ENCODE data around the gene ARHGAP29.
"Not testable (repeated sequence)": the region's sequence is repeated elsewhere in the genome, so short reads cannot be mapped to it uniquely, and the experiment has no call there.

The ARHGAP29 gene

DNA sequence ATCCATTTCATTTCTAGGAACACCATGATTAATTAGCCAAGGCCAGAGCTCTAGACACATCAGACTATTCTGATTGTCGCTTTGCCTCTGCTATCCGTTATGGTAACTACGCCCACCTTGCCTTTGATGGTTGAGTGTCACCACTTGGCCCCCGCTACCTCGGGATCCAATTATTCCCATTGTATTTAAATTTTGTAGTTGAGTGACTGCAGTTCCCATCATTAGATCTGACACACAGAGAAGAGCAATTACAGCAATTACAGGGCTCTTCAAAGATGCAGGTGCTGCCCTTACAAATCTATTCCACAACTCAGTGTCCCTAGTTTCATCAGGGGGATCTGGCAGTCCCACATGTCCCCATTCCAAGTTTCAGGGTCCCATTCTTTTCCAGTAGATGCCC lies 71.5 kb downstream of the ARHGAP29 start:
- no peak for DNase-seq (ENCODE audit: low read depth)

DNA sequence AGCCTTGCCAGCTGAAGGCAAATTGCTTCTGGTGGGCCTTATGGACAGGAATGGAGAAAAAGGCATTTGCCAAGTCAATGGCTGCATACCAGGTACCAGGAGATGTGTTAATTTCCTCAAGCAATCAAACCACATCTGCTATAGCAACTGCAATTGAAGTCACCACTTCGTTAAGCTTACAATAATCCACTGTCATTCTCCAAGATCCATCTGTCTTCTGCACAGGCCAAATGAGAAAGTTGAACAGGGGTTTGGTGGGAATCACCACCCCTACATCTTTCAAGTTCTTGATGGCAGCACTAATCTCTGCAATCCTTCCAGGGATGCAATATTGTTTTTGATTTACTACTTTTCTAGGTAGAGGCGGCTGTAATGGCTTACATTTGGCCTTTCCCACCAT lies 72.5 kb downstream of the ARHGAP29 start:
- DNase-seq (ENCODE audit: low read depth) = not testable (repeated sequence)

DNA sequence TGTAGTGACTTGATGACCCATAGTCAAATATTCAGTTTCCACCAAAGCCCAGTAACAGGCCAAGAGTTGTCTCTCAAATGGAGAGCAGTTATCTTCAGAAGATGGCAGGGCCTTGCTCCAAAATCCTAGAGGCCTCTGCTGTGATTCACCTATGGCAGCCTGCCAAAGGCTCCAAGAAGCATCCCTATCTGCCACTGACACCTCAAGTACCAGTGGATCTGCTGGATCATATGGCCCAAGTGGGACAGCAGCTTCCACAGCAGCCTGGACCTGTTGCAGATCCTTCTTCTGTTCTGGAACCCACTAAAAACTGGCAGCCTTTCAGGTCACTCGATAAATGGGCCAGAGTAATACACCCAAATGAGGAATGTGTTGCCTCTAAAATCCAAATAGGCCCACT lies 73.3 kb downstream of the ARHGAP29 start:
- not testable (repeated sequence) for DNase-seq (ENCODE audit: low read depth)

DNA sequence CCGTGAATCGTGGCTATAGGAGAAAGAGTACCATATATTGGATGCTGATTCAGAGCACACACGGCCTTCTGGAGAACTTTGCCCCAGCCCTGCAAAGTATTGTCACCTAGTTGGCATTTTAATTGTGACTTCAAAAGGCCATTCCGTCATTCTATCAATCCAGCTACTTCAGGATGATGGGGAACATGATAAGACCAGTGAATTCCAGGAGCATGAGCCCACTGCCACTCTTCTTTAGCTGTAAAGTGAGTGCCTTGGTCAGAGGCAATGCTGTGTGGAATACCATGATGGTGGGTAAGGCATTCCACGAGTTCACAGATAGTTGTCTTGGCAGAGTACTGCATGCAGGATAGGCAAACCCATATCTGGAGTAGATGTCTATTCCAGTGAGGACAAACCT lies 74.1 kb downstream of the ARHGAP29 start:
- not testable (repeated sequence) for DNase-seq (ENCODE audit: low read depth)

DNA sequence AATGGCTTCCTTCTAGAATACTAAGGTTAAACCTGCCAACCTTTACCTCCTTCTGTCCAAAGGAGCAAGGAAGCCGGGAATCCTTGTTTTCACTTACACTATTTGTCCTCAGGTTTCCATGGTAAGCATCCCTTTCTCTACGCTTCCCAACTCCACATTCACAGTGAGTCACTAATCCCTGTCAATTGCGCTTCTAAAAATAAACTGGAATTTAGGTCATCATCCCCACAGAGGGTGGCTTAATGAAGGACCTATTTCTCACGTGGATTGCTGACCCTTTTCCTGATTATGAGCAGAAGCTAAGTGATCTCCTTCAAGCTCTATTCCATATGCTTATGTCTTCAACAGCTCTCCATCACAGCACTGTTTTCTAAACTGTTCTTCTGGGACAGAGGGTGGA lies 76.6 kb downstream of the ARHGAP29 start:
- no peak for DNase-seq (ENCODE audit: low read depth)

DNA sequence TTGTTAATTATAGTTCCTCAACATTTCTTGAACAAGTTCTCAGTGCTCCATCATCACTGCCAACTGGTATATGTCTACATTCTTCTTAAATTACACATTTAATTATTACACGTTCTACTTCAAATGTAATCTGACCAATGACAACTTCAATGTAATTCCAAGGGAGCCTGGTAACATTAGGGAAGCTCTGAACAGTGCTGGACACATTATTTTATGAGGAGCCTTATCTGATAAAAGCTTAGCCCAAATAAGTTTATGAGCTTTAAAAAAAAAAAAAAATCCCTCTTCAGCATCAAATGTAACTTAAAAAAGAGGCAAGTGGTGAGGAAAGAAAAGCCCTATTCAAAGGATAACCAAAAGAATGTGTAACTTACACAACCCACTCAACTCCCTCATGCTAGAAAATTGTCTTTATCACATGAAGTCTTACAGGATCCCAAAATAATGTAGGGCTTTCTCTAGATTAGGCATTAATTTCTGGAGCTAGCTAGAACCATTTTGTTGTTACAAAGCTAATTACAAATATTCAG lies 81.2 kb downstream of the ARHGAP29 start:
- DNase-seq (ENCODE audit: low read depth) = no peak

DNA sequence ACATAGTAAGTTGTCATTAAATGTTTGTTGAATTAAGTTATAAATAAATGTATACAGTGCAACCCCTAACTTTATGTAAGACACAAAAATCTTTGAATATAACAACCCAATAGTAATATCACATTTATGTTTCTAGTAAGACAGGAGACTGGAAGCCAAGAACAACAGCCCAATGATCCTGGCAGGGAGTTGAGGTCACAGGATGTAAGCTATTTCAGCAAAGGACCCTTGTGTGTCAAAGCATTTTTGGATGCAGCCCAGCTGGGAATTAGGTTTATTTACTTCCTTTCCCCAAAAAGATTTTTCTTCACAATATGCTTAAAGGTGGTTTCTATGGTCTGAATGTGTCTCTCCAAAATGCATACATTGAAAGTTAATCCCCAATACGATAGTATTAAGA lies 82.4 kb downstream of the ARHGAP29 start:
- DNase-seq (ENCODE audit: low read depth) = no peak

DNA sequence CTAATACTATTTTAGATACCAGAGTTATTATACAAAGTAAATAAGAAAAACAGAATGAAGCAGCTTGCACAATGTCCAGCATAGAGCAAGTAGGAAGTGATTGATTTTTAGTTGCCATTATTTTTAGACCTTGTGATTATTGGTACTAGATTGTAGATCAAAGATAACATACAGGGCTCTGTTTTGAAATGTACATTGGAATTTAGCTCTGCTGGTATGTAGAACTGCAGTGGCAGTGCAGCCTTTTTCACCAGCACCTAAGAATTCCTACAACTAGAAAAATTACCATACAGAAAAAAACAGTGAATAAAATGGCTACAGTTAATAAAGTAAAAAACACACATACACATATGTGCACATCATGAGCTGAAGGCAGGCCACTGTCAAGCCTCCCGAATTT lies 84.3 kb downstream of the ARHGAP29 start:
- DNase-seq (ENCODE audit: low read depth) = no peak

DNA sequence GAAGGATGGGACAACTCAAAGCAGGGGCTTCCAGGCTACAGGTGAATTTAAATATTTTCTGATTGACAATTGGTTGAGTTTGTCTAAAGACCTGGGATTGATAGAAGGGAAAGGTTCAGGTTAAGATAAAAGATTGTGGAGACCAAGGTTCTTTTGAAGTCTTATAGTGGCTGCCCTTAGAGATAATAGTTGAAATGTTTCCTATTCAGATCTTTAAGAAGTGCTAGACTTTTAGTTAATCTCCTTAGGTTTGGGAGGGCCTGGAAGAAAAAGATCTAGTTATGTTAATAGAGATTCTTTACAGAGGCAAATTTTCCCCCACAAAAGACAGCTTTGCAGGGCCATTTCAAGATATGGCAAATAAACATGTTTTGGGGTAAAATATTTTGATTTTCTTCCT lies 88.2 kb downstream of the ARHGAP29 start:
- not testable (repeated sequence) for DNase-seq (ENCODE audit: low read depth)

DNA sequence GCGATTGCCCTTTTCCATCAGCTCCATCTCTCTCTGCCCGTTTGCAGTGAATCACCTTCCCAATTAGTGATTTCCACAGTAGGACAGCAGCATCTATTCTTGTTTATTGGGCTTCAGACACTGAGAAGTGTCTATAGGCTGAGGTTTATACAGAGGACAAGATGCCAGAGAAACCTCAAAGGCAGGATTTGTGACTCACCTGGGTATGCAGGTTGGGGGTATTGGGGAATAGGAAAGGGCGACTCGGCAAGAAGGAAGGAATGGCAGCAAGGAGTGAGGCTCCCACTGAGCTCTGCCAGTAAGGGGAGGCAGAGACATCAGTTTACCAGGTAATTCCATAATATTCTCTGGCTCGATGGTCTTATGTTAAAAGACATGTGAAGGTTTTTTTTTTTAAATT lies 91.1 kb downstream of the ARHGAP29 start:
- no peak for DNase-seq (ENCODE audit: low read depth)

DNA sequence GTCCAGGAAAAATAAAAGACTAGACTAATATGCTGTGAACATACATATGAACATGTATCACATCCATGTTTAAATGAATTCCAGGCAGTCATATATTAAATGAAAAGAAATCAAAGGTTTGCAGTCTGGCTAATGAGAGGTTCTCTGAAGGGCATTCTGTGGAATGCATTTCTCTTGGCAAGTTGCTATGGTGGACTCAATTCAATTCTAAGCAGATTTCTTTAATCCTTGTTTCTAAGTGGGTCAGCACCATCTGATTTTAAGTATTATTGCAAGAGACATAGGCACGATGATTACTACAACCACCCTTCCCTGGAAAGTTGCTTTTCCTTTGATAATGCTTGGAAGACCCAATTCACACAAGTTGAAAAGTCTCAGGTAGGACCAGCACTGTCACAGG lies 92.5 kb downstream of the ARHGAP29 start:
- DNase-seq (ENCODE audit: low read depth) = no peak

DNA sequence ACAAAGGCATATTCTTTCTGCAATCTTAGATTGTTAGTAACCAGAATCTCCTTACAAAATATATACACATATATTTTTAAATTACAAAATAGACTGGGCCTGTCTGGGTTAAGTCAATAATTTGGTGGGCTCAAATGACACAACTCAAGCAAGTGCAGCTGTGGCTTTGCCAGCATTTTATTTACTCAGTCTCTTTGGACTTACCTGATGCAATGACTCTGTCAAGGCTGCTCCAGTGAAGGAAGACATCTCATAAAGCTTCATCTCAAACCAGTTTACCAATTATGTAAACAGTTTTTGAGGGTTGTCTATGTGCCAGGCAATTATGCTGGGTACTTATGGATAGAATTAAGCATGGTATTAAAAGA lies 93.6 kb downstream of the ARHGAP29 start:
- no peak for DNase-seq (ENCODE audit: low read depth)

DNA sequence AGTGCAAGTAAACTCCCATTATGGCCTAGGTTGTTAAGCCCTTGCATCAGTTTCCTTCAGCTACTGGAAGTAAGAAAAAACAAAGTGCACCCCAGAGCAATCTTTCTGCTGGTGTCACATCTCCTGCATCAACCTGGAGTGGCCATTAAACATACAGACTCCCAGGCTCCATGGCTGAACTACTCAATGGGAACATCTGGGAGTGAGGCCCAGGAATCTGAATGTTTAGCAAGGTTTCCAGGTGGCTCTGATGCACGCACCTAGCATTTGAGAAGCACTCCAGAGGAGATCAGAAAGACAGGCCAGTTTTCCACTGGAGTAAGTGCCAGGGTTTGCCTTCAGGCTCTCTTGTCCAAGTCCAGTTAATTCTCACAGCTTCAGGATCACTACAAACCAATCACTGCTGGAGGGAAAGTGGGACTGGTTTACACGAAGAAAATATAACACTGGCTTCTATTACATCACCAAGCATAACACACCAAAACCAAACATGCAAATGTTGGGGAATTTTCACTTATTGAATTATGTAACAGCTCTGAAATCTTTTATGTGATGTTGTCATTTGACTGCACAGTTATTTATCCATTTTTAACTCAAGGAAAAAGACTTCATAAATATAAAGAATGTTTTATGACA lies 94.1 kb downstream of the ARHGAP29 start:
- DNase-seq (ENCODE audit: low read depth) = no peak

DNA sequence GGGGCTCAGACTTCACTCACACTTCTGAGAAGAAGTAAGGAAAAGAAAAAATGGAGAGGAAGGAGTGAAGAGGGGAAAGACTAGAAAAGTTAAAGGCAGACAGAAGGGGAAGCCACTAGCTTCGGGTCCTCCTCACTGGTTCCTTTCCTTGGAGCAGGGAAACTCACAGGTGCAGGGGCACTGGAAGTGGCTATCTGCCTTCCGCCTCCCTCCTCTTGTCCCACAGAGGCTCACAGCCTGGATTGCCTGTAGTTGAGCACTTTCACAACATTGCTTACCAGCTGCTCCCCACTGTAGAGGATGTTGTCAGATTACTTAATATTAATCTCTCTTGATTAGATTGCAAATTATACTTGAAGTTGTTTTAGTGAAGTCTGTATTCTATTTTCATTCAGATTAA lies 94.8 kb downstream of the ARHGAP29 start:
- no peak for DNase-seq (ENCODE audit: low read depth)

DNA sequence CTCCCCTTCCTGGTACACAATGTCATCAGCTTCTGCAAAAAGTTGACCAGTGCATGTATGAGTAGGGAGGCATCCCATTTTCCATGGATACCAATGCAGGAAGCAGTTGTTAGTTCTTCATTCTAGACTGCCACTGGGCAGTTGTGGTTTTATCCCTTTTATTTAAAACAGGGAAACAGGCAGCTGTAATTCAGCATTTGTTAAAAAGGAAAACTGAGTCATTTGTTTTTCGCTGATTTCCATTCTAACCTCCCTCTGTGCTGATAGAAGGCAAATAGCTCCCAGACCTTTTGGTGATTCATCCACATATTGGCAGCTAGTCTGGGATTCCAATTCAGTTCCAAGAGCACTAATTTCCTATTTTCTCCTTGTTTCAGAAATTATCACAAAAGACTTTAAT lies 95.4 kb downstream of the ARHGAP29 start:
- no peak for DNase-seq (ENCODE audit: low read depth)

DNA sequence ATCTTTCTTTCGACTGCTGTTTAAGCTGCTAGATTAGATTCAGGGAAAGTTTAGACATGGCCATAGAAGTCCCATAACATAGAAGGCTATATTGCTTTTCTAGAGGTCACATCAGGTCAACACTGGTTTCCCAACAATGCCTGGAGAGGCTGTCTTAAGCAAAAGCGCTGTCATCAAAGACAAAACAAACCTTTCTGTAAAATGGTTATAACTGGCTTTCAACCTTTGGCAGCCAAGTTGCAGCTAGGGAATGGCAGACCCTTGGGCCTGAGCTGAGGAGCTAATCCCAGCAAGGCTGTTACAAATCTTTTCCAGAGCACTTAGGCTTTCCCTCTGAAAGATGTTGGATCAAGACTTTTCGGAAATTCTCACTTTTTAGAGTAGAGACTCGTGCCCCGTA lies 105.3 kb downstream of the ARHGAP29 start:
- no peak for DNase-seq (ENCODE audit: low read depth)

DNA sequence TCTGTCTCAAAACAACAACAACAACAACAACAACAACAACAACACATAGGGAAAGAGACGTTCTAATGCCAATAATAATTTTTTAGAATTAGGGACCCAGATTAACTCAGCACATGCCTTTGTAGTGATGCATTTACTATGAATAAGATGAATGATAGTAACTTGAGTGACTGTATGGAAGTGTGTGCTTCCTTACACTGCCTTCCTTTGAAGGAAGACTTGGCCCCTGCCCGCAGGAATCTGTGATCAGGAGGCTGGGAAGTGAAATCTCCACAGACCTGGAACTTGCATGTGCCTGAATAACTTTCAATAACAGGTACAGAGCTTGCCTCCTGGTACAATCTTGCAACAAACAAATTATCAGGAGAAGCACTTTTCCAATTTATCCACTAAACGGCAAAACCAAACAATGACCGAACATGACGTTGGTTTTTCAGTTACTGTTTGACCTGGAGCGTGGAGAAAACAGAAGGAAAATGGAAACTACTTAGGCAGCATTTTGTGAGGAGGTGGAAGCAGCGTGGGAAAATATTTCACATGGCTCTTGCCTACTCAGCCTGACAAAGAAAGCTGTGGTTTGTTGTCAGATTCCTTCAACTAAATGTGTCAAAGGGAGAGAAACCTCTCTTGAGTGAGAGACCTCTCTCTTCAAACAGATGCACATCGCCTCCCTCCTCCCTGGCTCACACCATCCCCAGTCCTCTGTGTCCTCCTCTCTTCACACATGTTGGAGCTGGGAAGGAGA lies 106.4 kb downstream of the ARHGAP29 start:
- no peak for DNase-seq (ENCODE audit: low read depth)

DNA sequence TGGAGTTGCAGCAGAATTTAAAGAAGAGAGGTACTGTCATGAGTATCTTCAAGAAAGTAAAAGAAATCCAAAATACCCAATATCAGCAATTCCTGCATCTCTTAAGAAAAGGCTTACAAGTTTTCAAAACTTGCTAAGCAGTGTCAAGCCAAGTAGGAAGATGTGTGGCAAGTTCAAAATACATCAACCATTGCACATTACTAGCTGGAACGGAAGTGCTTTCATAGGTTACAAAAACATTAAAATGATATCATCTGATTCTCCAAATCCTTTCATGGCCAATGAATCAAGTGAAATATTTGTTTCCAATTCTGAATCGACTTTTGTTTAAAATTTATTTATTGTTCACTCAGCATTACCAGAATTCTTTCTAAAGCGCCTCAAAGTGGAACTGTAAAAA lies 110.7 kb downstream of the ARHGAP29 start:
- no peak for DNase-seq (ENCODE audit: low read depth)

DNA sequence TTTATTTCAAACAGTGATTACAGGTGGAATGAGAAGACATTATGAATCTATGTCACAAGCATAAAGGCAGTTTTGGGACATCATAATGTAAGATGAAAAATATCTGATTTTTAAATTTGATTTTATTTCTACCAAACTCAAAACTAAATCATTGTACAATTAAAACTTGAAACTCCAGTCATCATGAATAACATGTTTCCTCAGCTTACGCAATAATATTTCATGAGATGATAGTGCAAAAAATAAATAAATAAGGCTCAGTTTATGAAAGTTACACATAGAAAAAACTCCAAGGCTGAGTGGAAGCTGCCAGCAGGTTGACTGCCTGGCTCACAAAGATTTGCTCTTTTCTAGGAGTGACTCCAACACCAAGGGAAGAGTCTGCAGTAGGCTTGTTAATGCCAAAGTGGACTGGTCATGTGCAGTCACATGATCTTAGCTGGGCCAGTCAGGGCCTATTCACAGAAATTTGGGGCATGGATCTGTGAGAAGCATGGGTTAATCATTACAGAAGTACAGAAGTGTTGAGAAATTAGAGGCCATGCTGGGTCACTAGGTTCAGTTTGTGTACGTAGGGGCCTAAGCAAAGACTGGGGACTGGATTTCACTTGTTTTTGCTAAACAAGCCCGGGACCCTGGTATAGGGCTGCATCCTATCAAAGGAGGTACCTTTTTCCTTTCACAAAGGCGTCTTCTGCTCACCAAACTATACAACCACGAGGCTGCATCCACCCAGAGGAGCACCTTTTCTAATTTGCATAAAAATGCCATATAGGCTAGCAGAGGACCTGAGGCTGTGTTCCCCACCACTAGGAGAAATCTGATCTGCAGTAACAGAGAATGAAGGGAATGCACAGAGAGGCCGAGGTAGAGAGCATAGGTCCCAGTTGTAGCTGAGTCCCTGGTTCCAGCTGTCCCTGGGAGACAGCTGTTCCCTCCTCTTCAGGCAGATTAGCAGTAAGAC lies 111.6 kb downstream of the ARHGAP29 start:
- no peak for DNase-seq (ENCODE audit: low read depth)

DNA sequence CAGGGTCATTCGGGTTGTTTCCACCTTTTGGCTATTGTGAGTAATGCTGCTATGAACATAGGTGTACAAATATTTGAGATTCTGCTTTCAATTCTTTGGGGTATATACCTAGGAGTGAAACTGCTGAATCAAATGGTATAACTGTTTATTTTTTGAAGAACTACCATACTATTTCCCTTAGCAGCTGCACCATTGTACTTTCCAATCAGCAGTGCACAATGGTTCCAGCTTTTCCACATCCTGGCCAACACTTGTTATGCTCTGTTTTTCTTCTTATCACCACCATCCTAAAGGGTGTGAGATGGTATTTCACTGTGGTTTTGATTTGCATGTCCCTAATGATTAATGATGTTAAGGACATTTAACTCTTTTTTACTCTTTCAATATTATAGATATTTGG lies 112.8 kb downstream of the ARHGAP29 start:
- no peak for DNase-seq (ENCODE audit: low read depth)

DNA sequence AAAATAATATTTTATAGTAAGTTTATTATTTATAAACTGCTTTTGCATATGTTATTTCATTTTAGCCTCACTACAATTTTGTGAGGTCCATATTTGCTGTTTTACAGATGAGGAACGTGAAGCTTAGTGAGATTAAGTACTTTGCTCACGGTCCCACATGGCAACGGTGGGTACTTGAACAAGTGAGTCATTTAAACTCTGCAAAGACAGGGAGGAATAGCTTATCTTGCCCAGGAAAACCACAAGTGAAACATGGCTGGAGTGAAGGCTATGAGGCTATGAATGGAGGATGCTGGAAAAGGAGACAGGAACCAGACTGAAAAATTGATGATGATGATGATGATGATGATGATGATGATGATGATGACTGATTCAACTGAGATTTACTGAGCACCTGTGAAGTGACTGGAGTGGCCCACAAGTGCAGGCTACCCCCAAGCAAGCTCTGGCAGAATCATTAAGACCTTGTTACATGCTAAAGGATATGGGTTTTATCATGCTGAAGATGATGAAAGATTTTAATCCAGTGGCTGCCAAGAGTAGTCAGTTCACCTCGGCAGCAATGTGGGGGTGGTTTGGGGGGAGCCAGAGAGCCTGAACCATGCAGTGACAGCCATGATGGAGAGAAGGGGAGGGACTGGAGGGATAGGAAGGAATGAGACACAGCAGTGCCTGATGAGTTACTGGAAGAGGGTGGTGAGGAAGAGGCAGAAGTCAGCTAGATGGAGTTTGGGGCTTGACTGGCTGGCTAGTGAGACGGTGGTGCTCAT lies 115.0 kb downstream of the ARHGAP29 start:
- DNase-seq (ENCODE audit: low read depth) = no peak

Measured in stimulated activated CD8-positive, alpha-beta memory T cell treated with anti-CD3 and anti-CD28 coated beads, Interleukin-12 subunit alpha, Interleukin-12 subunit beta, amount 100 ng/mL, for 1 hour (primary cell).